HuH-7.5 (cell line): ENCODE results near the gene OSBP2.

Experiments used
- DNase-seq: peaks from one replicate; pipeline ENCODE4 v3.0.0; 2011; ENCODE audit warnings: low spot score

OSBP2 gene, protein sequence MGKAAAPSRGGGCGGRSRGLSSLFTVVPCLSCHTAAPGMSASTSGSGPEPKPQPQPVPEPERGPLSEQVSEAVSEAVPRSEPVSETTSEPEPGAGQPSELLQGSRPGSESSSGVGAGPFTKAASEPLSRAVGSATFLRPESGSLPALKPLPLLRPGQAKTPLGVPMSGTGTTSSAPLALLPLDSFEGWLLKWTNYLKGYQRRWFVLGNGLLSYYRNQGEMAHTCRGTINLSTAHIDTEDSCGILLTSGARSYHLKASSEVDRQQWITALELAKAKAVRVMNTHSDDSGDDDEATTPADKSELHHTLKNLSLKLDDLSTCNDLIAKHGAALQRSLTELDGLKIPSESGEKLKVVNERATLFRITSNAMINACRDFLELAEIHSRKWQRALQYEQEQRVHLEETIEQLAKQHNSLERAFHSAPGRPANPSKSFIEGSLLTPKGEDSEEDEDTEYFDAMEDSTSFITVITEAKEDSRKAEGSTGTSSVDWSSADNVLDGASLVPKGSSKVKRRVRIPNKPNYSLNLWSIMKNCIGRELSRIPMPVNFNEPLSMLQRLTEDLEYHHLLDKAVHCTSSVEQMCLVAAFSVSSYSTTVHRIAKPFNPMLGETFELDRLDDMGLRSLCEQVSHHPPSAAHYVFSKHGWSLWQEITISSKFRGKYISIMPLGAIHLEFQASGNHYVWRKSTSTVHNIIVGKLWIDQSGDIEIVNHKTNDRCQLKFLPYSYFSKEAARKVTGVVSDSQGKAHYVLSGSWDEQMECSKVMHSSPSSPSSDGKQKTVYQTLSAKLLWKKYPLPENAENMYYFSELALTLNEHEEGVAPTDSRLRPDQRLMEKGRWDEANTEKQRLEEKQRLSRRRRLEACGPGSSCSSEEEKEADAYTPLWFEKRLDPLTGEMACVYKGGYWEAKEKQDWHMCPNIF

DNA sequence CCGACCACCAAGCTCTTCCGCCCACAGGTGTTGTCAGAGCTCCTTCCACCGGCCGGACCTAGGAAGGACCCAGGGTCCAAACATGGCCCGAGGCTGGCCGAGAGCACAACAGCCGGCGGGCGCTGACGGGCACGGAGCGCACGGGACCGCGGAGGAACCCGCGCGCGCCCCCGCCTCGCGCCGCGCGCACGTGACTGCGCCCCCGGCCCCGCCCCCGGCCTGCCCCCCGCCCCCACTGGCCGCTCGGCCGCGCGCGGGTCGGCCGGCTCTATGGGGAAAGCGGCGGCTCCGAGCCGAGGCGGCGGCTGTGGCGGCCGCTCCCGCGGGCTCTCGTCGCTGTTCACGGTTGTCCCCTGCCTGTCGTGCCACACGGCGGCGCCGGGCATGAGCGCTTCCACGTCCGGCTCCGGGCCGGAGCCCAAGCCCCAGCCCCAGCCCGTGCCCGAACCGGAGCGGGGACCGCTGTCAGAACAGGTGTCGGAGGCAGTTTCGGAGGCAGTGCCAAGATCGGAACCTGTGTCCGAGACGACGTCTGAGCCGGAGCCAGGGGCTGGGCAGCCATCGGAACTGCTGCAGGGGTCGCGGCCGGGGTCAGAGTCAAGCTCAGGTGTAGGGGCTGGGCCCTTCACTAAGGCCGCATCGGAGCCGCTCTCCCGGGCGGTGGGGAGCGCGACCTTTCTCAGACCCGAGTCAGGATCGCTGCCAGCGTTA lies at the start of gene OSBP2:
TSS of gene OSBP2 (plus strand) at position 235 of the 711 bp plus-strand sequence. CDS start at position 271, 36 bp downstream.
- DNase-seq = peak; percentile 45

DNA sequence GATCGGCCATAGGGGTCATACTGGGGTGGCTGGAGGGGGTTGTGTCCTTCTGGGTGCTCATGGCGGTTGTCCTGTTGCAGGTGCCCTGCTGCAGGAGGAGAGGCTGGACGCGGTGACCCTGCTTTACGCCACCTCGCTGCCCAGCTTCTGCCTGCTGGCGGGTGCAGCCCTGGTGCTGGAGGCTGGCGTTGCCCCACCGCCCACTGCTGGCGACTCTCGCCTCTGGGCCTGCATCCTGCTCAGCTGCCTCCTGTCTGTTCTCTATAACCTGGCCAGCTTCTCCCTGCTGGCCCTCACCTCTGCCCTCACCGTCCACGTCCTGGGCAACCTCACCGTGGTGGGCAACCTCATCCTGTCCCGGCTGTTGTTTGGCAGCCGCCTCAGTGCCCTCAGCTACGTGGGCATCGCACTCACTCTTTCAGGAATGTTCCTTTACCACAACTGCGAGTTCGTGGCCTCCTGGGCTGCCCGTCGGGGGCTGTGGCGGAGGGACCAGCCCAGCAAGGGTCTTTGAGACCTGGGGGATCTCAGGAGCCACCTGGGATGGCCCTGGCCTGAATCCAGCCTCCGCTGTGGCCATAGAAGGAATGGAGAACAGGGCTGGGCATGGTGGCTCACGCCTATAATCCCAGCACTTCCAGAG lies 48.0 kb upstream of the OSBP2 start:
- DNase-seq = no peak

DNA sequence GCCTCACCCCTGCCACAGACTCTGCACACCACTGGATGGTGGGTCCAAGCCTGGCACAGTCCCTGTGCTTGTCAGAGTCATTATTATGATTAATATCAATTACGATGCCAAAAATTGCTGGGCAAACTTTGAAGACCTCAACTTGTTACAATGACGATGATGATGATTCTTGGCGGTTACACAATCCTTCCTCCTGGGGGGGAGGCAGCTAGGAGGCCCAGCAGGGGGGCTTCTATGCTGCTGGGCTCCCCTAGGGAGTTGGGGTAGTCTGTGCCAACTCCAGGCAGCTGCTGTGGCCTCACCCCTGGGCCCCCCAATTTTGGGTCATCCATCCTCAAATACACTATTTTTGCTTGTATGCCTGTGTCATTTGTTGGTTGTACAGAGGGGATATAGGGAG lies 47.1 kb upstream of the OSBP2 start:
- no peak for DNase-seq

DNA sequence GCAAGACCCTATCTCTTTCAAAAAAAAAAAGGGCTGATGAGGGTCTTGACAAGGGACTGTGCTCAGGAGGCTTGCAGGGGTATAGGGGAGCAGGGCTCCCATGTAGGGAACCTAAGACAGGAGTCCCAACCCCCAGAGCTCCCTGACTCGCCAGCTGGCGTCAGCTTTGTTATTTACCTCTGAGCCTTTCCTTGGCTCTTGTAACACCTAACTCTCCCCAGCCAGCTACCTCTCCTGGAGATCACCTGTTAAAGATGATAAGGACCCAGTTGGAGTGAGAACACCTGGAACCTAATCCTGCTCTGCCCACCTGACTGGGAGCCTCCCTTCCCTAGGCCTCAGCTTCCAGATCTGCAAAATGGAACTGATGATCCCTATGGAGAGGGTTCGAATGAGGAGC lies 45.8 kb upstream of the OSBP2 start:
- DNase-seq = no peak

DNA sequence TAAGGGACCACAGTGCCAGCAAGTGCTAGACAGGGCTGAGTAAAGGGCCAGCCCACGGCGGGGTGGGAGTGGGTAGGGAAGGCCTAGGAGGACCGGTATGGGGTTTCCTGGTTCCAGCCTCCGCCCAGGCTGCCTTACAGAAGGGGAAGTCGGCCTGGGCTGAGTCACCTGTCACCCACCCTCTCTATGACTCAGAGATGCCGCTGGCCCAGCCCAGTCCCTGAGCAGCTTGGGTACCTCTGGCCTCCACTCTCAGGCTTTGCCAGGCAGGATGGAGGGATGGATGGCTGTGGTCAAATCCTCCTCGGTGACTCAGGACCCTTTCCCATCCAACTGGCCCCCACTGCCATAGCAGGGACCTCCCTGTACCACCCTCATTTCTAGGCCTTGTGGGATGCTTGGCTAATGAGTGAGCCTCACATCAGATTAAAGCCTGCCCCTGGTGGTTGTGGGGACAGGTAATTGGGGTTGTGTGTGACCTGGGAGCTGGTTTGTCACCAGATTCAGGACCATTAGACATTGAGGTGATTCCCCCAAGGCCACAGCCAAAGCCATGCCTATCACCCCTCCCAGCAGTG lies 45.2 kb upstream of the OSBP2 start:
- no peak for DNase-seq

DNA sequence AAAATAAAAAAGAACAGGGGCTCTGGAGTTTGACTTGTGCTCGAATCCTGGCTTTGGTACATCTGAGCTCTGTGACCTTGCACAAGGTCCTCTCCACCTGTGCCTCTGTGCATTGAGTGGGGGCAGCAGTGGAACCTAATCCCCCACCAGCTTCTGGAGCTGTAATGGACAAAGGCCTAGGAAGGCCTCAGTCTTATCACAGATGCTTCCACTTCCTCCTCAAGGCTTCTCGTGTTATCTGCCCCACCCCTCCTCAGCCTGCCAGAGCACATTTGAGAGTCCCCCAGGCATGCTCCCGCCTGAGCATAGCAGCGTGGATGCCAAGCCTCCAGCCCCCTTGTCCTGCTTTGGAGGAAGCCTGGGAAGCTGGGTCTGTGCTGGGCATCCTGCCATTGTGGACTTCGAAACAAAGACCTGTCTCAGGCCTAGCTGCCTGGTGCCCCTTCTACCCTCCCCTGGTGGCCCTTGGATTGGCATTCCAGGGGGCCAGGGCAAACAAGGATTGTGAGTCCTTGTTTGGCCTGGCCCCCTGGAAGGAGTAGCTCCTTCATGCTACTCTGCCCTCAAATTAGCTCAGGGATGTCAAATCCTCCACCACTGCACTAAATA lies 44.1 kb upstream of the OSBP2 start:
- no peak for DNase-seq

DNA sequence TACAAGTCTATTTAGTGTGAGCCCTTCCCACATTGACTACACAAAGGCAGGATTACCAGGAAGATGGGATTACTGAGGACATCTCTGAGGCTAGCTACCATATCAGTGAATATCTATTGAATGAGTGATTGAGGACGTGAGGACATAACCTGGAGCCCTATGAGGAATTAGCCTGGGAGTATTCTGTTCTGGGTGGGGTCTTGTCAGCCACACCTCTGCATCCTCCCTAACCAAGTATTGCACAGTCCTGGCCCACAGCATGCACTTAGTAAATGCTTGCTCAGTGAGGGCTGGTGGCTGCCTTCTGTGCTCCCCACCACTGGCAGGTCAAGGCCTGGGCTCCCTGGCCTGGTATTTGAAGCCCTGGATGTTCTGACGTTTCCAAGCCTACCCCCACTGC lies 41.8 kb upstream of the OSBP2 start:
- DNase-seq = no peak

DNA sequence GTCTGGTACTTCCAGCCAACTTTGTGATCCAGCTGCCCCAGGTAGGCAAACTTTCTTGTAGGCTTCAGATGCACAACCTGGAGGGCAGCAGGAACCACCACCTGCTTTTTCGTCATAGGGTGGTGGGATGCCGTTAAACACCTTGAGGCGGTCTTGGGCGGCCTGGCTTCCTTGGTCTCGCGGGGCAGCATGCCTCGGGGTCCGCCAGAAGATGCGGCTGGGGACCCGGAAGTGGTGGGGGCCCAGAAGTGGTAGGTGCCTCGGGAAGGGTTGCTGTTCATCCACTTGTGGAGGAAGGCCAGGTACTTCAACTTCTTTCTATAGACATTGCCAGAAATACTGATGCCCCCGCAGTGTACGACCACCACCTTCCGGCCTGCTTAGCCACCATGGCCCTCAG lies 40.3 kb upstream of the OSBP2 start:
- no peak for DNase-seq

DNA sequence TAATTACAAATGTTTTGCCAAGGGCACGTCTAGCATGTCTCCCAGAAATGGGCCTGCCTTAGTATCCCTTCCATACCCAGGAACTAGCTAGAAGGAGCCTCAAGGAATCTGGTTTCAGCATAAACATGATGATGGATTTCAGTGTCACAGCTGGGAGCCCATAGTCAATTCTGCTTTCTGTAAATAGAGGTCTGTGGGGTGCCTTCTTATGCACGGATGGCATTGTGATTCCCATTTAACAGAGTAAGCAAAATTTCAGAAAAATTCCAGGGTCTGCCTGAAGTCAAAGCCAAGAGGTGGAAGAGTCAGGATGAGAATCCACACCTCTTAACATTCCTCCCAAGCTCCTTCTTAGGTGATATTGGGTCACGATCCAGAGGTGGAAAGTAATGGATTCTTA lies 39.1 kb upstream of the OSBP2 start:
- DNase-seq = no peak

DNA sequence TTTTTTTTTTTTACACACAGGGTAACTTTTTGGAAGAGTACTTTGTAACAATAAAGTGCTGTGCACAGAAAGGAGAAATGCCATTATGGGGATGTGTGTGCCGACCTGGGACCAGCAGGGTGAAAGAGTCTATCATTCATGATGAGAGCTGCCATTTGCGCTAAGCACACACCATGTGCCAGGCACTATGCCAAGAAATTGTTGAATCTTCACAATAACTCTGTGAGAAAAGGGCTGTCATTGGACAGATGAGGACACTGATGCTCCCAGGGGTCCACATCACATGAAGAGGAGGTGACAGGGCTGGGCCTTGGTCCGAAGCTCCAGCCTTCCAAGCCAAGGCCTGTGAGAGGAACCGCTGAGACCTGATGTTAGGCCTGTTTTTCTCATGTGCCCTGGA lies 32.6 kb upstream of the OSBP2 start:
- no peak for DNase-seq

DNA sequence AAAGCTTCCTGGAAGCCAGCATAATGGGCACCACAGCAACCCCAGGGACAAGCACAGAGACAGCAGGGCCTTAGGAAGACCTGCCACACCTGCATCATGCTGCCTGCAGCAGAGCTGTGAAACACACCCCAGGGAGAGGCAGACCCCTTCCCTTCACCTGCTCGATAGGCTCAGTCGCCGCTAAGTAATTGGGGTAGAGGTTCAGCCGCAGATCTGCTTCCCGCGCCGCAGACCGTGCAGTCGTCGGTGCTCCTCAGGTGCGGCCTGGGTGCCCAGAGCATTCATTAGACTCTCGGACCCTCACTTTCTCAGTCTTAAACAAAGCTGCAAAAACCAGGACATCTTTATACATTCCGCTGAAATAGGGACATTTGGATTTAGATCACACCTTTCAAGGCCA lies 29.9 kb upstream of the OSBP2 start:
- DNase-seq = no peak

DNA sequence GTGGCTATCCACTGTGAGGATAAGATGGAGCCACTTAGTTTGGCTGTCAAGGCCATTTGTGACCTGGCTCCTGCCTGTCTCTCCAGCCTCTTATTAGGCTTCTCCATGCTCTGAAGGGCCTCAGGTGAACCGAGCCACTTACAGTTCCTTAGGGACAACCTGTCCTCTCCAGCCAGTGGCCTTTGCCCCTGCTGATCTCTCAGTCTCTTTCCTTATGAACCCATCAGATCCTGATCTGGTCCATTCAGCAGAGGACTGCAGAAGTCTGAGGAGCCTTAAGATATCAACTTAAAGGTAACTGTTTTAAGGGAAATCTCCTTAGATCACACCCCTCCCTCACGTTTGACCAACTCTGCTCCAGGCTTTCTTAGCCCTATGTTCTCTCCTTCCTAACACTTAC lies 29.4 kb upstream of the OSBP2 start:
- no peak for DNase-seq

DNA sequence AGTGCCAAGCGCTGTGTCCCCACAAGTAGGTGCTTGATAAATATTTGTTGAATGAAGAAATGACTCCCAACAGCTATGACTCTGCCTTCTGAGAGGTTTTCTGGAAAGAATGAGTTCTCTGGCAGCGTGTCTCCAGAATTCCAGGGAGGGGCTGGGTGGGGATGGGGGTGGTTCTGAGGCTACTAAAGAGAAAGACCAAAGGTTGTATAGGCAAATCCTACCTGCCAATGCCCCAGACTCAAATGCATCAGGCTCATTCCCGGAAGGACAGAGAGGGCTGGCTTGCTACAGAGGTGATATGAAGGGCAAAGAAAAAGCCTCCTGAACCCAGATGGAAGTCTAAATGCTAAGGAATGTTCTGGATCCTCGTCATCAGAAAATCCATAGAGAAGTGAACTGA lies 28.9 kb upstream of the OSBP2 start:
- DNase-seq = no peak

DNA sequence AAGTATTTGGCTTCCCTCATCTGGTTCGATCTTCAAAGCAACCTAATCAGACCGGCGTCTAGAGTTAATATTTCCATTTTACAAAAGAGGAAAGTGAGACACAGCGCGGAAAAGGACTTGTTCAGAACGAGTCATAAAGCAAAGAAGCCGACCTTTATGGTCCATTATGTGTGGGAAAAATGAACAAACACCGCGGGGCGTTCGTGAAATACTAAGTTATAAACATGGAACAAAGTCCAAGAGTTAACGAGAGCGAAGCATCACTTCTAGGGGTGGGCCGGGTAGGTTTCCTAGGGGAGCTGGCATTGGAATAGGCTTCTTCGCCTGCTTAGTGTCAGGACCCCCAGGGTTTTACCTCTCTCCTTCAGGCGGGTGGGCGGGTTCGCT lies 27.6 kb upstream of the OSBP2 start:
- no peak for DNase-seq

DNA sequence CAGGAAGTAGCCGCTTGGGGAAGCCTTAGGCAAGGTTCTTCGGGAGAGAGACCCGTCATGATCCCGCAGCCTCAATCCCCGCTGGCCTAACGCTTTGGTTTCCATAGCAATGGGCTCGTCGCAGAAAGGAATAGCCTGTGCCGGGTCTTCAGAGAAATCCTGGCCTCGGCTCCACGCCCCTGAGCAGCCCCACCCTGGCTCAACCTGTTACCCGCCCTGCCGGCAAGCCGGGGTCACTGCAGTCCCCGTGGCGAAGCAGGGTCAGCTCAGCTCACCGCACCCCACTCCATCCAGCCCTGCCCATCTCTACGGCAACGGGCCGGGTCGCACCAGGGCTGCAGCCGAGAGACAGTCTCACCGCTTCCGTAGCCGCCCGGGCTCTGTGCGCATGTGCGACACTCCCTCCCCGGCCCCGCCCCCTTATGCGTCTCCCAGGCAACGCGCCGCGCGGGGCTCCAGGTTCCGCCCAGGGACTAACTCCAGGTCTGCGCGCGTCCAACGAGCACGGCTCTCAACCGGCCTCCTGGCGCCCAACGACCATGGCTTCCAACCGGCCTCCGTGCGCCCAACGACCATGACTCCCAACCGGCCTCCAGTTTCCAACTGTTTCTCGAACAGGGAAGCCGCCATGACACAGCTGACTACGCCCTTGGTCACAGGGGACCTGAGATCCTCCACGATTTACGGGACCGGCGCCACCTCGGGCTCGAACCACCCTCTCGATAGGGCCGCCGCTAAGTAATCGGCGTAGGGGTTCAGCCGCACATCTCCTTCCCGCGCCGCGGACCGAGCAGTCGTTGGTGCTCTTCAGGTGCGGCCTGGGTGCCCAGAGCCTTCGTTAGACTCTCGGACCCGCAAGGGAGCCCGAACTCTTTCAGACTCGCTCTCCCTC lies 26.9 kb upstream of the OSBP2 start, which contains the start of gene DUSP18:
TSS of gene DUSP18 (minus strand) at position 382 of the 892 bp plus-strand sequence. CDS start 3,872 bp downstream, outside the sequence.
- DNase-seq = peak; percentile 94

DNA sequence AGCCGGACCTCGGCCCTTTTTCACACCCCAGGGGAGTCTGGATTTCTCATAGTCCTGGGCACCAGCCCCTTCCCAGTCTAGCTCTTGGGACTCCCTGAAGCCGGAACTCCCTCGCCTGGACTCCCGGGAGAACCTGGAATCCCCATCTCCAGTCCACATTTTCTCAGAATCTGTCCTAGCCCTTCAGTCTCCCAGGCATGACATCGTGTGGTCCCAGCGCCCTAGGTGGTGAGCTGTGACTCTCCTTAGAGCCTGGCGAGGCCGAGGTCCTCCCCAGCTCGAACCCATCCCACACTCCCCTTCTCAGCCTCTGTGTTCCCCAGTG lies 26.3 kb upstream of the OSBP2 start:
- peak; percentile 43 for DNase-seq

DNA sequence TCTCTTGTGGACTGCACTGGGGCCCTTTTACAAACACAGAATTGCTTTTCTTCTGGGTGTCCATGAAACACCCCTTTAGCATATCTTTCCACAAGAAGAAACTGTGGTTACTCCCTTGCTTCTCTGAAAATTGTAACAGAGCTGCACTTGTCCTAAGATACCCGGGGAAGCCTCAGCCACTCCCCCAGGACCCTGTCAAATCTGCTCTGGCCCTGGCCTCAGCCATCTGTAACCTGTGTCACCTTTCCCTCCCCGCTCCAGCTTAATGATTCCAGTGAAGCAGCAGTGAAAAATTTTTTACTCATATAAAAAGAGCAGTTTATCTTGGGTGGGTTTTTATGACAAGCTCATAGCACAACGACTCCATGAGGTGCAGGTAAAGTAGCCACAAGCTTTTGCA lies 23.6 kb upstream of the OSBP2 start:
- no peak for DNase-seq

DNA sequence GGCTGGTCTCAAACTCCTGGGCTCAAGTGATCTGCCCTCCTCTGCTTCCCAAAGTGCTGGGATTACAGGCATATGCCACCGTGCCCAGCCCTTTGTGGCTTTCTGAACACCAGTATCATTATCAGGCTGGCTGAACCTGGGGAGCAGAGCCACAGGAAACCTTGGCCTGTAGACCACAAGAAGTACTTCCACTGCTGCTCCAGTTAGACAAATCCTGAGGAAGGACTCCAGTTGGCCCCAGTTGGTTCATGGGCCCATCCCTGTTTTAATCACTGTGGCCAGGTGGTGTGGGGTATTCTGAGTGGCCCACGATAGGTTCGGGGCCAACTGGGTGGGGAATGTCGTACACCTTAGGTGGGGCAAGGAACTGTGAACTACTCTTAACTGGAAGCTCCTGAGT lies 21.5 kb upstream of the OSBP2 start:
- DNase-seq = no peak

DNA sequence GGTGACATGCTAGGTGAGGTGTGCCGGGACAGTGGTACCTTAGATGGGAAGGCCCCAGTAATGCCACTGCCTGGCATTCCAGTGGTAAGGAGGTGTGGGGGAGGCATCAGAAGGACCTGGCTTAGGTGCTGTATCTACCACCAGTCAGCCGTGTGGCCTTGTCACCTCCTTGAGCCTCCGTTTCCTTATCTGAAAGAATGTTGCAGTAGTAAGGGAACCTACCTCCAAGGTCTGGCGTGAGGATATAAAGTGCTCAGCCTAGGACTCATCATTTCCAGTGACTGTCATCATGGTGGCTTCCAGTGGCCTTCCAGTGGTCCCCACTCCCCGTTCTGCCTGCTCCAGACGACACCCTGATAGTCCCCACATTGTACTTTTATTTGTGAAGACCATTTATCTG lies 20.2 kb upstream of the OSBP2 start:
- no peak for DNase-seq

DNA sequence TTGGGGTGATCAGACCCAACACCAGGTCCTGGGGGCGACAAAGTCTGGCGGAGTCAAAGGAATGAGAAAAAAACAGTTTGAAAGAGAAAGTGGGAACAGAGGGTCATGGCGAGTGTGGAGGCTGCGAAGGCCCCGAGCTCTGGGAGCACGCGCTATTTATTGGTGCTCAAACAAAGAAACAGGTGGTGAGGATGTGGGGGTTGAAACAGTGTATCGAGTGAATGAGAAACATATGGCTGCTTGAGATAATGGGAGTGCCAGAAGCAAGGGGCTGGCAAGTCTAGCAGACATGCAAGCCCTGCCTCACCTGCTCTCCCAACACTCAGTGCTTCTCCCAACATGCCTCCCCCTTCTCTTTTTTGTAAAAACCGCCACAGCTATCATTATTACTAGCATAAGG lies 19.2 kb upstream of the OSBP2 start:
- DNase-seq = no peak
